Stimulated activated CD8-positive, alpha-beta memory T cell treated with anti-CD3 and anti-CD28 coated beads, Interleukin-12 subunit alpha, Interleukin-12 subunit beta, amount 100 ng/mL, for 4 hours (primary cell): ENCODE results near the gene CHMP5.
A peak's percentile ranks its signal among the peaks of the same experiment; 100 is the strongest.

Experiments used
- DNase-seq: peaks from one replicate; pipeline ENCODE4 v3.0.0-alpha.2; 2020; ENCODE audit warnings: low read depth

CHMP5 gene

GRCh38 chr9:33264473-33265177 is at the start of gene CHMP5, which contains the start of gene BAG1:
Gene CHMP5 (plus strand): TSS chr9:33265049. CDS start chr9:33265079, 30 bp downstream.
Gene BAG1 (minus strand): TSS chr9:33264708.
- DNase-seq = peak; percentile 99

- no peak for DNase-seq
These were observed 43.9 kb upstream of the CHMP5 start for GRCh38 chr9:33220681-33221567.

- no peak for DNase-seq
These were observed 43.3 kb upstream of the CHMP5 start for GRCh38 chr9:33221568-33221884.

GRCh38 chr9:33222031-33222430 is 42.8 kb upstream of the CHMP5 start:
- DNase-seq = no peak

GRCh38 chr9:33223696-33224095 is 41.2 kb upstream of the CHMP5 start:
- no peak for DNase-seq

- DNase-seq = peak; percentile 17
These were observed 39.3 kb upstream of the CHMP5 start for GRCh38 chr9:33225319-33226147.

- DNase-seq = no peak
These were observed 37.8 kb upstream of the CHMP5 start for GRCh38 chr9:33227008-33227398.

- DNase-seq = no peak
These were observed 37.1 kb upstream of the CHMP5 start for GRCh38 chr9:33227741-33228140.

- DNase-seq = no peak
These were observed 36.2 kb upstream of the CHMP5 start for GRCh38 chr9:33228606-33229005.

- DNase-seq = no peak
These were observed 35.3 kb upstream of the CHMP5 start for GRCh38 chr9:33229359-33230114.

- no peak for DNase-seq
These were observed 33.9 kb upstream of the CHMP5 start for GRCh38 chr9:33230756-33231622.

- DNase-seq = no peak
These were observed 33.3 kb upstream of the CHMP5 start for GRCh38 chr9:33231623-33231942.

GRCh38 chr9:33232815-33233214 is 32.0 kb upstream of the CHMP5 start:
- DNase-seq = no peak

- DNase-seq = no peak
These were observed 31.1 kb upstream of the CHMP5 start for GRCh38 chr9:33233626-33234342.

- DNase-seq = no peak
These were observed 30.1 kb upstream of the CHMP5 start for GRCh38 chr9:33234511-33235467.

- no peak for DNase-seq
These were observed 28.3 kb upstream of the CHMP5 start for GRCh38 chr9:33236571-33236970.

GRCh38 chr9:33239921-33240320 is 24.9 kb upstream of the CHMP5 start, which contains the start of gene SPINK4:
Gene SPINK4 (plus strand): TSS chr9:33240167. CDS start chr9:33240209, 42 bp downstream.
- no peak for DNase-seq

- DNase-seq = no peak
These were observed 23.6 kb upstream of the CHMP5 start for GRCh38 chr9:33241298-33241697.

GRCh38 chr9:33242609-33243134 is 22.2 kb upstream of the CHMP5 start:
- no peak for DNase-seq
